Hepatocyte (in vitro differentiated cells): ENCODE data around the gene KMT2D. TPM values are rescaled to one million over a fixed set of nuclear protein-coding genes. Genes with fewer than 3 reads are reported as not detected.

Source experiments
- DNase-seq: peaks from one replicate; pipeline ENCODE4 v3.0.0-alpha.2; 2016; ENCODE audit warnings: low spot score
- H2AFZ ChIP-seq: fragments of 200-600 bp; sonication (generic); 2 replicates; pipeline ENCODE4 v1.6.0; 2016; ENCODE audit warnings: antibody characterized with exemption, mild to moderate bottlenecking
- H3K27ac ChIP-seq: fragments of 200-600 bp; sonication (generic); 2 replicates; pipeline ENCODE4 v1.5.1; 2016; ENCODE audit warnings: mild to moderate bottlenecking
- H3K27me3 ChIP-seq: fragments of 200-600 bp; sonication (generic); 2 replicates; pipeline ENCODE4 v1.6.1; 2016
- H3K36me3 ChIP-seq: fragments of 200-600 bp; sonication (generic); replicated peaks from 2 replicates; pipeline ENCODE4 v1.5.1; 2016; ENCODE audit warnings: low read depth; ENCODE audit not compliant: insufficient read depth
- H3K4me1 ChIP-seq: fragments of 200-600 bp; sonication (generic); 2 replicates; pipeline ENCODE4 v1.5.1; 2016; ENCODE audit warnings: mild to moderate bottlenecking, moderate library complexity; ENCODE audit not compliant: insufficient read depth
- H3K4me2 ChIP-seq: fragments of 200-600 bp; sonication (generic); 2 replicates; pipeline ENCODE4 v1.6.0; 2016
- H3K4me3 ChIP-seq: fragments of 200-600 bp; sonication (generic); 2 replicates; pipeline ENCODE4 v1.5.1; 2016; ENCODE audit warnings: mild to moderate bottlenecking
- H3K79me2 ChIP-seq: fragments of 200-600 bp; sonication (generic); 2 replicates; pipeline ENCODE4 v1.6.0; 2017; ENCODE audit warnings: mild to moderate bottlenecking
- H3K9me2 ChIP-seq: fragments of 200-600 bp; sonication (generic); replicated peaks from 2 replicates; pipeline ENCODE4 v1.6.0; 2017; ENCODE audit warnings: mild to moderate bottlenecking; ENCODE audit not compliant: insufficient read depth
- H3K9me3 ChIP-seq: fragments of 200-600 bp; sonication (generic); 2 replicates; pipeline ENCODE4 v1.5.1; 2016; ENCODE audit warnings: low read depth, mild to moderate bottlenecking
- H4K20me1 ChIP-seq: fragments of 200-600 bp; sonication (generic); 2 replicates; pipeline ENCODE4 v1.6.0; 2016; ENCODE audit warnings: mild to moderate bottlenecking; ENCODE audit not compliant: insufficient read depth, poor library complexity, severe bottlenecking
- EZH2 ChIP-seq: fragments of 200-600 bp; sonication (generic); IDR thresholded peaks from 2 replicates; pipeline ENCODE4 v1.6.1; 2016; ENCODE audit warnings: antibody characterized with exemption, mild to moderate bottlenecking, borderline replicate concordance
- EZH2phosphoT487 ChIP-seq: fragments of 200-600 bp; sonication (generic); IDR thresholded peaks from one replicate; pipeline ENCODE4 v1.6.1; 2018; ENCODE audit warnings: antibody characterized with exemption, mild to moderate bottlenecking, low read depth, moderate library complexity; ENCODE audit not compliant: unreplicated experiment, severe bottlenecking
- WGBS: methylation state at CpG from one replicate; pipeline ENCODE4 v1.1.6; 2016; ENCODE audit warnings: low lambda C conversion rate; ENCODE audit errors: missing lambda C conversion rate; 5-methylcytosine and 5-hydroxymethylcytosine counted together
- polyA plus RNA-seq: library from polyadenylated mRNA; unstranded; fragments of >200 nt; fragmentation: Nextera tagmentation; extraction: Ambion mirVana; gene quantifications from 2 replicates; pipeline ENCODE4 v1.2.1, GENCODE V29; 2016
- total RNA-seq: library from RNA; depleted of rRNA; stranded (reverse); fragments of >200 nt; gene quantifications from 2 replicates; pipeline ENCODE4 v1.2.3, GENCODE V29; 2014
- TF ChIP-seq, protein P1 (sequence below): fragments of 200-600 bp; sonication (generic); IDR thresholded peaks from 2 replicates; pipeline ENCODE4 v1.5.1; 2016; ENCODE audit warnings: antibody characterized with exemption, mild to moderate bottlenecking; ENCODE audit not compliant: poor library complexity

The KMT2D gene
- total and polyA plus RNA-seq, 2 experiments from 2014 or later, result 31.2 to 37.3 TPM

DNA sequence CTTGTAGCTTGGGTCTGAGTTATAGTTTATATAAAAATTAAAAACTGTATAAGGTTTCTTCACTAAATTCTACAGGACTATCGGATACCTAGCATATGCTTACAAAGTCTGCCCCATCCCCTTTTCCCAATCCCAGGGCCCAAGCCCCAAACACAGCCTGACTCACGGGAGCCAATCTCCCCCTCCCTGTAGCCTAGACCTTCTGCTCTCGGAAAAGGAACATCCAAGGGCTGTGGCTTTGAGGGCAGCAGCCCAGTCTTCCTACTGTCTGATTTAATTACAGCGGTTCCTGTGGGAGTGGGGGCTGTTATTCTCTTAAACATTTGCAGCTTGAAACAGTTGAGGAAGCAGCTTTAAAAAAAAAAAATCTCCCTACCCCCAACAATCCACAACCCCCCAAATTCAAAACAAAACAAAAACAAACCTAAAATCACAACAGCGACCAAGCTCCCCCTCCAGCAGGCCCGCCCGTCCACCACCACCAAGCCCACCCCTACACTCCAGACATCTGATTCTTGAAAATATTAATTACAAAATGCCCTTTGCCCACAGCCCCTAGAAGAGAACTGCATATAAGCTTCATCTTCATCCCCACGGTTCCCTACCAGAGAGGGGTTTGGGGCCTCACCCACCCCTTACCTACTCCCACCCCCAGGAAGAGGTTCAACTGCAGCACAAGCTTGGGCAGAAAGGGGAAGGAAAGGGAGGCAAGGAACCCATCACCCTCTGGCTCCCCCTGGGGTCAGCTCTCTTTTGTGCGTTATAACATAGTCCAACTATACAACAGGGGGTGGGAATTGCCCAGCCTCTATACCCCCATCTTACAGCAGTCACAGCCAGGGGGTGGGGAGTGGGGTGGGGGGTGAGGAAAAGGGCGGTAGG is 40.9 kb downstream of the KMT2D start:
- H3K36me3 ChIP-seq, result no peaks in the 10 kb centered on the region
- no peaks in the 10 kb centered on the region for H4K20me1 ChIP-seq
- H3K79me2 ChIP-seq, result peaks cover 20% of the 10 kb centered on the region
- no peaks in the 10 kb centered on the region for H3K9me2 ChIP-seq
- WGBS, result 74% methylated on average over 10 of the region's 10 CpGs
- H2AFZ ChIP-seq, result peak overlapping the region; percentile 47
- TF ChIP-seq, protein P1, sequence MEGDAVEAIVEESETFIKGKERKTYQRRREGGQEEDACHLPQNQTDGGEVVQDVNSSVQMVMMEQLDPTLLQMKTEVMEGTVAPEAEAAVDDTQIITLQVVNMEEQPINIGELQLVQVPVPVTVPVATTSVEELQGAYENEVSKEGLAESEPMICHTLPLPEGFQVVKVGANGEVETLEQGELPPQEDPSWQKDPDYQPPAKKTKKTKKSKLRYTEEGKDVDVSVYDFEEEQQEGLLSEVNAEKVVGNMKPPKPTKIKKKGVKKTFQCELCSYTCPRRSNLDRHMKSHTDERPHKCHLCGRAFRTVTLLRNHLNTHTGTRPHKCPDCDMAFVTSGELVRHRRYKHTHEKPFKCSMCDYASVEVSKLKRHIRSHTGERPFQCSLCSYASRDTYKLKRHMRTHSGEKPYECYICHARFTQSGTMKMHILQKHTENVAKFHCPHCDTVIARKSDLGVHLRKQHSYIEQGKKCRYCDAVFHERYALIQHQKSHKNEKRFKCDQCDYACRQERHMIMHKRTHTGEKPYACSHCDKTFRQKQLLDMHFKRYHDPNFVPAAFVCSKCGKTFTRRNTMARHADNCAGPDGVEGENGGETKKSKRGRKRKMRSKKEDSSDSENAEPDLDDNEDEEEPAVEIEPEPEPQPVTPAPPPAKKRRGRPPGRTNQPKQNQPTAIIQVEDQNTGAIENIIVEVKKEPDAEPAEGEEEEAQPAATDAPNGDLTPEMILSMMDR, result peak; percentile 27
- no peak for TF ChIP-seq EZH2phosphoT487
- H3K27me3 ChIP-seq, result no peaks in the 10 kb centered on the region
- H3K4me3 ChIP-seq, result no peak overlapping the region
- H3K4me1 ChIP-seq, result peaks cover 16% of the 10 kb centered on the region
- peak overlapping the region; percentile 72 for H3K4me2 ChIP-seq
- peak; percentile 47 for DNase-seq
- no peaks in the 10 kb centered on the region for H3K9me3 ChIP-seq
- H3K27ac ChIP-seq, result peak overlapping the region; percentile 98

DNA sequence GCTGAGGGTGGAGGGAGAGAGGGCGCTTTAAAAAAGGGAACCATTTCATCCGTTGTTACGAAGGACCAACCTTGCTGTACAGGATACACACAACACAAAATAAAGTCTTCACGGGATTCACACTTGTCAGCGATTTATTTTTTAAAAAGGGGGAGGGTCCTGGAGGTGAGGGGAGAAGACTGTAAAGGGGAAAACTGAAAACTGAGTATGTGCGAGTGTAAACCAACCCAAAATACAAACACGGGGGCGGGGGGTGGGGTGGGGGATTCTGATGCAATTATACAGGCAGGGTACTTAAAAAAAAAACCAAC is 41.5 kb downstream of the KMT2D start:
- H3K36me3 ChIP-seq, result no peaks in the 10 kb centered on the region
- no peak for DNase-seq
- peak overlapping the region; percentile 1 for H3K4me3 ChIP-seq
- H3K27ac ChIP-seq, result peak overlapping the region; percentile 98
- H3K9me3 ChIP-seq, result no peaks in the 10 kb centered on the region
- no peaks in the 10 kb centered on the region for H4K20me1 ChIP-seq
- peak overlapping the region; percentile 47 for H2AFZ ChIP-seq
- WGBS, result 6% methylated on average over 8 of the region's 8 CpGs
- peaks cover 20% of the 10 kb centered on the region for H3K79me2 ChIP-seq
- peaks cover 16% of the 10 kb centered on the region for H3K4me1 ChIP-seq
- H3K4me2 ChIP-seq, result peak overlapping the region; percentile 72
- H3K27me3 ChIP-seq, result no peaks in the 10 kb centered on the region
- no peak for TF ChIP-seq EZH2phosphoT487
- TF ChIP-seq EZH2, result no peak
- no peaks in the 10 kb centered on the region for H3K9me2 ChIP-seq

DNA sequence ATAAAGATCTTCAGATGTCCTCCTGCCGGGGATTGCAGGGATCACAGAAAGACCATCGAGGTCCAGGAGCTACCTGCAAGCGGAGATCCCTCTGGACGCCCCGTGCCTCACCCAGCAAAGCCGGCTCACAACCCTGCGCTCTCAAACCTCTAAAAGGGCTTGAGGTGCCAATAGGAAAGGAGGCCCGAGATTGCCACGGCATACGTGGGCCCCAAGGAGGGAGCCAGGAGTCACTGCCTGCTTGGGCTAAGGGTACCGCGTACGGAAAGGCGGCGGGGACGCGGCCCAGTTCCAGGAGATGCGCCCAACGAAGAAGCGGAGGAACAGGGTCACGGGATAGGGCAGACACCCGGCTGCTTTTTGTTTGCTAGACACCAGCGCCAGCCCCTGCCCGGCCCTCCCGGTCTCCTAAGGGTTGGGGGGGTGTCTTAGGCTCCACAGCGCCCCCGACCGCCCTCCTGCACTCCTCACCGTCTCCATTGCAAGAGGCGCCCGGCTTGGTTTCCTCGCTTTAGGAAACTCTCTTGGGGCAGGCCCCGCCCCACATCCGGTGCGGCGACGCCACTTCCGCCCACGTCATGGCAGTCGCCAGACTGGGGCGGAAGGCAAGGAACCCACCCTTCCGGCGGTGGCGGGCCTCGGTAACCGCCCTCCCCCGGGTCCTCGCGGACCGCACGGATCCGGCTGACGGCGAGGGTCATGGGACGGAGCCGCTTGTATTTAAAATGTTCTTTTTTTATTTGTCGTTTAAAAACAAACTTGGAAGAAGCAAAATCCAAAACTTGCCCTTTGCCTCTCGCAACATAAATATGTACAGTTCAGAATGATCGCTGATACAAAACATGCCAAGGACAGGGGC is 42.1 kb downstream of the KMT2D start, which contains the start of gene PRKAG1:
Gene PRKAG1 (minus strand): TSS at position 516 of the 859 bp plus-strand sequence. CDS start 36 bp downstream, at position 480.
- Histone ChIP-seq H3K4me3 (peak within 1 kb of the TSS; percentile 47), H3K36me3 (no peaks in the 10 kb centered on the region), H3K4me1 (peaks cover 16% of the 10 kb centered on the region), H2AFZ (peak within 1 kb of the TSS; percentile 63), H3K9me2 (no peaks in the 10 kb centered on the region), H3K4me2 (peak within 1 kb of the TSS; percentile 87), H3K79me2 (peaks cover 20% of the 10 kb centered on the region), H3K9me3 (no peaks in the 10 kb centered on the region), H4K20me1 (no peaks in the 10 kb centered on the region), H3K27ac (peak within 1 kb of the TSS; percentile 98), H3K27me3 (no peaks in the 10 kb centered on the region)
- DNase-seq, result peak; percentile 99
- TF ChIP-seq, protein P1, result peak; percentile 60
- TF ChIP-seq EZH2, result no peak
- under 1% methylated on average over 52 of the region's 59 CpGs for WGBS

DNA sequence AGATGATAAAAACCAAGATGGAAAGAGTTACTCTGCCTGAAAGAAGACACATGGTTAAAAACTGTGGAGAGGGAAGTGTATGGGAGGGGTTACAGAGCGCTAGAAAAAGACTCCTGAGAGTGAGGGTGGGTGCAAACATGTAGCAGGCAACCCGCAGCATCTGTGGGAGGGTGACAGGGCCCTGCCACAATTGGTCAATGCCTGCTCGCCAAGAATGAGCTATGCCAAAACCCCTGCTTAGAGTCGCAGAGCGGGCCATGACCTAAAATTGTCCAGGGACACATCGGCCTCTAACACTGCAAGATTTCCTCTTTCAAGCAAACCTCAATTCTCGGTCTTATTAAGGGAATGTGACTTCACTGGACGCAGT is 42.7 kb downstream of the KMT2D start:
- WGBS, result 10% methylated on average over 8 of the region's 8 CpGs
- H3K4me3 ChIP-seq, result peak overlapping the region; percentile 47
- peaks cover 16% of the 10 kb centered on the region for H3K4me1 ChIP-seq
- H3K36me3 ChIP-seq, result no peaks in the 10 kb centered on the region
- H3K27ac ChIP-seq, result peak overlapping the region; percentile 98
- H4K20me1 ChIP-seq, result no peaks in the 10 kb centered on the region
- peak; percentile 52 for DNase-seq
- peaks cover 20% of the 10 kb centered on the region for H3K79me2 ChIP-seq
- peak overlapping the region; percentile 87 for H3K4me2 ChIP-seq
- H2AFZ ChIP-seq, result peak overlapping the region; percentile 63
- TF ChIP-seq, protein P1, result no peak
- TF ChIP-seq EZH2 (no peak), EZH2phosphoT487 (no peak)
- H3K9me2 ChIP-seq, result no peaks in the 10 kb centered on the region
- H3K27me3 ChIP-seq, result no peaks in the 10 kb centered on the region
- H3K9me3 ChIP-seq, result no peaks in the 10 kb centered on the region
